Tibial artery (tissue), 4 donors: Measurements from ENCODE around the gene TMEM63B.
"Not testable (repeated sequence)": the region's sequence is repeated elsewhere in the genome, so short reads cannot be mapped to it uniquely, and the experiment has no call there.

ENCODE experiments used
- DNase-seq, 2 donors: peaks; one replicate each; pipeline ENCODE4 v3.0.0-alpha.2; 2019
- H3K27ac ChIP-seq, 2 donors: fragments of 200-600 bp; sonication (generic) in 1 of 2; 1 replicate in 1 of 2; 2 replicates in 1 of 2; pipeline ENCODE4 v1.5.1; 2018 to 2019; ENCODE audit warnings: mild to moderate bottlenecking in 1 of 2
- H3K27me3 ChIP-seq, 2 donors: fragments of 200-600 bp; sonication (generic) in 1 of 2; one replicate each; pipeline versions ENCODE4 v1.5.1 to v1.6.0; 2016 to 2019
- H3K36me3 ChIP-seq, 3 donors: fragments of 200-600 bp; sonication (generic) in 2 of 3; one replicate each; pipeline ENCODE4 v1.5.1; 2016 to 2019; ENCODE audit warnings: mild to moderate bottlenecking in 2 of 3
- H3K4me1 ChIP-seq, 4 donors: fragments of 200-600 bp; sonication (generic) in 2 of 4; 1 replicate in 3 of 4; 2 replicates in 1 of 4; pipeline ENCODE4 v1.5.1; 2016 to 2019
- H3K4me3 ChIP-seq, 2 donors: fragments of 200-600 bp; sonication (generic) in 1 of 2; 1 replicate in 1 of 2; 2 replicates in 1 of 2; pipeline ENCODE4 v1.5.1; 2018 to 2019; ENCODE audit warnings: mild to moderate bottlenecking in 2 of 2
- H3K9me3 ChIP-seq, 3 donors: fragments of 200-600 bp; sonication (generic) in 1 of 3; one replicate each; pipeline ENCODE4 v1.5.1; 2016 to 2019
- intact Hi-C: fragments of 100-400 bp; cut with DNase I; formaldehyde crosslinking; loops from one replicate; pipeline ENCODE4 v1.15.0; 2023; ENCODE audit warnings: low total_unique reads
- TF ChIP-seq, protein P1 (sequence below), 2 experiments: fragments of 200-600 bp in 1 of 2; fragments of 450-650 bp in 1 of 2; IDR thresholded peaks; one replicate each; pipeline ENCODE4 v1.5.1; 2017 to 2019; ENCODE audit warnings: antibody characterized with exemption in 2 of 2, mild to moderate bottlenecking in 1 of 2, moderate library complexity in 1 of 2

The TMEM63B gene

DNA sequence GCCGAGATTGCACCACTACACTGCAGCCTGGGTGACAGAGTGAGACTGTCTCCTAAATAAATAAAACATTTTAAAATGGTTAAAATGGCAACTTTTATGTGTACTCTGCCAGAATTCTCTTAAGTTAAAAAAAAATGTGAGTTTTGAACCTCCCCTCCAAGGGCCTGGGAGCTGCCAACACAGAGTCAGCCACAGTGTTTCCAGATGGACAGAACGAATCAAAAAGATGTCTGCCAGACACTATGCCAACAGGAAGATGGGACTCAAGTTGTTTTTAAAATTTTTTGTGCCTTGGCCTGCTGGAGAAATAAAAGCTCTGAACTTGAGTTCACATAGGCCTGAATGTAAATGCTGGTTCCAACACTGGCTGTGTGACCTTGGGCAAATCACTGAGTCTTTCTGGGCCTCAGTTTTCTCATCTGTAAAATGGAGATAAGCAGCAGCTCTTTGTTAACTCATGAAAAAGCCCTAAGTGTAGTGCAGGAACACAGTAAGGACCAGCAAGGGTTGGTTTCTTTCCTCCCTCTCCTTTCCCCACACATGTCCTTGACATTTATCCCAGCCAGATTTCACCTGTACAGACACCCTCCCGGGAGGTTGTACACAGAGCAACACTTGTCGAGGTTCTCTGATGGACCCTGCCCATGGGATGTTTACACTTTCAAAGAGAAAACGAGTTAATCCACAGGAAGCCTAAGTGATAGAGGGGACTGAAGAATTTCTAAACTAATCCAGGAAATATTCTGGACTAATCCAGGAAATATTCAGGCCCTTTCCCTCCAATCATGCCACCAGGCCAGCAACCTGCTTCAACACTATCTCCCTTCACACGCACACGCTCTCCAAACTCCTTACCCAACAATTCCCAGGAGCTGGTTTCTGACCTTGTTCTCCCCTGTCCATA, 35.1 kb upstream of the TMEM63B start:
- no peak overlapping the region for H3K4me3 ChIP-seq
- intact Hi-C loops, result loop anchor here (10.0 kb wide), 1 partner anchor 173 kb away; the partner anchor contains the start of gene NFKBIE
- TF ChIP-seq, protein P1, sequence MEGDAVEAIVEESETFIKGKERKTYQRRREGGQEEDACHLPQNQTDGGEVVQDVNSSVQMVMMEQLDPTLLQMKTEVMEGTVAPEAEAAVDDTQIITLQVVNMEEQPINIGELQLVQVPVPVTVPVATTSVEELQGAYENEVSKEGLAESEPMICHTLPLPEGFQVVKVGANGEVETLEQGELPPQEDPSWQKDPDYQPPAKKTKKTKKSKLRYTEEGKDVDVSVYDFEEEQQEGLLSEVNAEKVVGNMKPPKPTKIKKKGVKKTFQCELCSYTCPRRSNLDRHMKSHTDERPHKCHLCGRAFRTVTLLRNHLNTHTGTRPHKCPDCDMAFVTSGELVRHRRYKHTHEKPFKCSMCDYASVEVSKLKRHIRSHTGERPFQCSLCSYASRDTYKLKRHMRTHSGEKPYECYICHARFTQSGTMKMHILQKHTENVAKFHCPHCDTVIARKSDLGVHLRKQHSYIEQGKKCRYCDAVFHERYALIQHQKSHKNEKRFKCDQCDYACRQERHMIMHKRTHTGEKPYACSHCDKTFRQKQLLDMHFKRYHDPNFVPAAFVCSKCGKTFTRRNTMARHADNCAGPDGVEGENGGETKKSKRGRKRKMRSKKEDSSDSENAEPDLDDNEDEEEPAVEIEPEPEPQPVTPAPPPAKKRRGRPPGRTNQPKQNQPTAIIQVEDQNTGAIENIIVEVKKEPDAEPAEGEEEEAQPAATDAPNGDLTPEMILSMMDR (IDR thresholded peaks at IDR 0.05), result no peak
- no peaks in the 10 kb centered on the region for H3K9me3 ChIP-seq
- H3K27ac ChIP-seq, result no peak overlapping the region
- H3K4me1 ChIP-seq, result peaks cover 0 to 2% (median 0%) of the 10 kb centered on the region in 4 donors
- peaks cover 0 to 26% (median 0%) of the 10 kb centered on the region in 3 donors for H3K36me3 ChIP-seq
- no peaks in the 10 kb centered on the region for H3K27me3 ChIP-seq
- no peak for DNase-seq

DNA sequence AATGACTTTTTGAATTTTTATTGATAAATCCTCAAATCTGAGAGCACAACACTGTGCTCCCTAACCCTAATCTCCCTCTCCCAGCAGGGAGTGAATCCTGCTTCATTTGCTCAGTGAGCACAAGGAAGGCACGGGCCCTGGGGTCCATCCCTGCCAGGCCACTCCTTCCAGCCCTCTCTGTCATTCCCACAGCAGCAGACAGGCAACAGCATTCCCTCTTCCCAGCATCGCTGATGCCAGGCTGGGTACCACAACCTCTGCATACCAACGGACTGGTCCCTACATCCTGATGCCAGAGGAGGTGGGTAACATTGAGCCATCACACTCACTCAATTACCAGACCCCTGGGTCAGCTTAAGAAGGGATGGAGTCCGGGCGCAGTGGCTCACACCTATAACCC, 34.3 kb upstream of the TMEM63B start:
- DNase-seq, result no peak
- no peak overlapping the region for H3K27ac ChIP-seq
- no peaks in the 10 kb centered on the region for H3K4me1 ChIP-seq
- TF ChIP-seq, protein P1 (IDR thresholded peaks at IDR 0.05), result no peak
- H3K27me3 ChIP-seq, result no peaks in the 10 kb centered on the region
- peaks cover 0 to 26% (median 0%) of the 10 kb centered on the region in 3 donors for H3K36me3 ChIP-seq
- H3K9me3 ChIP-seq, result no peaks in the 10 kb centered on the region
- H3K4me3 ChIP-seq, result no peak overlapping the region
- intact Hi-C loops, result loop anchor here (10.0 kb wide), 1 partner anchor 172 kb away; the partner anchor contains the start of gene NFKBIE

DNA sequence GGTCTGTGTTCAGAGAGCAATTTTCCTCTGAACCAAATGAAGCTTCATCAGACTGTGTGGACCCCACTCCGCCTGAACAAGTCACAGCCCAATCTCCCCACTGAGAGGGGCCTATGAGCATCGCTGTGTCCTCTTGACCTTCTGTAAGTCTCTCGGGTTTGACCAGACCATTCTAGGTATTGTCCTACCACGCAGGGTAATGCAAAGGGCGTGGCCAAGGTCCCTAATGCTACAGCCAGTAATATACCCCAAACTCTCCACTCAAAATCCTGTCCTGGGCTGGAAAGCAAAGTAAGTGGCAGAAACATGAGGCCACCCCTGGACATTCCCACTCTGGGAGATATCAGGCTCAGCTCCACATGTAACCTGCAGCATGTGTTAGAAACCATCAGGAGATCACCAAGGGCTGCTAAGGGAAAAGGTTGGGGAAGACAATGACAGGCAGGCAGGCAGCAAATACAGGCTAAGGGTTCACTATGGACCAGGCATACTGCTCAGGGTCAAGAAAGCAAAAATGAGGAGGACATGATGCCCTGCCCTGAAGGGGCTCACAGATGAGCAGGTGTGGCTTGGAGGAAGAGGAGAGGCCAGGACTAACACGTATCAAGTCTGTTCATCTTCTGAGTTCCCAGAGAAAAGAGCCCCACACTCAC, 33.5 kb upstream of the TMEM63B start:
- Histone ChIP-seq H3K27me3 (no peaks in the 10 kb centered on the region), H3K4me1 (no peaks in the 10 kb centered on the region), H3K4me3 (no peak overlapping the region), H3K9me3 (no peaks in the 10 kb centered on the region), H3K36me3 (peaks cover 0 to 24% (median 0%) of the 10 kb centered on the region in 3 donors), H3K27ac (no peak overlapping the region)
- intact Hi-C loops, result loop anchor here (10.0 kb wide), 1 partner anchor 171 kb away; the partner anchor contains the start of gene NFKBIE
- TF ChIP-seq, protein P1 (IDR thresholded peaks at IDR 0.05), result no peak
- no peak for DNase-seq

DNA sequence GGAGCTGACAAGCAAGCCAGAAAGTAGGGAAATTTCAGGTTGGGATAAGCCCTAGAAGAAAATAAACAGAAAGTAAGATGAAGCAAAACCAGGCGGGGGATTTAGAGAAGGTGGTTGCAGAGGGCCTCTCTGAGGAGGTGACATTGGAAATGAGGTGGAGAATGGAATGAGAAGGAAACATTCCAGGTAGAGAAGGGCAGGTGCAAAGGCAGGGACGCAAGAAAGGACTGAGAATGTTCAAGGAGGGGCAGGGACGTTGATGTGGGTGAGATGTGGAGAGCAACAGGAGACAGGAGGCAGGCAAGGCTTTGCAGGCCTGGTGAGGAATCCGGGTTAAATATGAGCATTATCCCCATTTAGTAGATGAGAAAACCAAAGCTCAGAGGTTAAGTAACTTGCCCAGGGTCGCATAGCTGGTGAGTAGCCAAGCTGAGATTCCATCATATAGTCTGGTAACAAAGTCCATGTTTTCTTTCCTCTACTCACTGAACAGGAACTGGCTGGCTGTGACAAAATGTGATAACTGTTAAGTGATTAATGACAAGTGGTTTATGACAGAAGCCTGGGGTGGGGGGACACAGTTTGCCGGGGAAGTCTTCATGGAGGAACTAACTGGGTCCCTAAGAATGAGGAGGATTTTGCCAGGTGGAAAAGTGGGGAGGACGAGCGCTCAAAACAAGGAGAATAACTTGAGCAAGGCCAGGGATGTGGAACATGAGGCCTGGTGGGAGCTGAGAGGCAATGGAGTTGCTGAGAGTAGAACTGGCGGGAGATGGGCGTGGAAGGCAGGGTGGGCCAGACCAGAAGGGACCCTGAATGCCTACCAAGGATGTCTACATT, 32.7 kb upstream of the TMEM63B start:
- no peaks in the 10 kb centered on the region for H3K4me1 ChIP-seq
- H3K27ac ChIP-seq, result no peak overlapping the region
- DNase-seq, result no peak
- TF ChIP-seq, protein P1 (IDR thresholded peaks at IDR 0.05), result no peak
- intact Hi-C loops, result loop anchor here (10.0 kb wide), 1 partner anchor 170 kb away; the partner anchor contains the start of gene NFKBIE
- H3K9me3 ChIP-seq, result no peaks in the 10 kb centered on the region
- H3K36me3 ChIP-seq, result peaks cover 0 to 19% (median 0%) of the 10 kb centered on the region in 3 donors
- H3K4me3 ChIP-seq, result no peak overlapping the region
- no peaks in the 10 kb centered on the region for H3K27me3 ChIP-seq

DNA sequence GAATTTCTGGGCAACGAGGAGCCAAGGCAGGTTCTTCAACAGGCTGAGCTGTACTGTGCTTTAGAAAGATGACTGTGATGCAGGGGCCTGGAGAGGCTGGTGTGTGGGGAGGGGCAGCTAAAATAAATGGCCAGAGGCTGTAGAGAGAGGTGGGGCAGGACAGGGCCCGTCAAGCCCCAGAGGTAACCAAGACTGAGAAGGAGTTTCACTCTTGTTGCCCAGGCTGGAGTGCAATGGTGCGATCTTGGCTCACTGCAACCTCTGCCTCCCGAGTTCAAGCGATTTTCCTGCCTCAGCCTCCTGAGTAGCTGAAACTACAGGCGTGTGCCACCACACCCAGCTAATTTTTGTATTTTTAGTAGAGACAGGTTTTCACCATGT, 32.1 kb upstream of the TMEM63B start:
- H3K9me3 ChIP-seq, H3K27me3 ChIP-seq, H3K4me3 ChIP-seq, H3K4me1 ChIP-seq, DNase-seq, H3K27ac ChIP-seq: not testable (repeated sequence)
- intact Hi-C loops, result loop anchor here (10.0 kb wide), 1 partner anchor 170 kb away; the partner anchor contains the start of gene NFKBIE
- H3K36me3 ChIP-seq, result peaks cover 0 to 25% (median 0%) of the 10 kb centered on the region in 3 donors
